ENCODE measurements around the gene CCL1.

GRCh38 chr17:34369571-34369970 is 6.5 kb upstream of the CCL1 start:
- TF ChIP-seq, protein P1, sequence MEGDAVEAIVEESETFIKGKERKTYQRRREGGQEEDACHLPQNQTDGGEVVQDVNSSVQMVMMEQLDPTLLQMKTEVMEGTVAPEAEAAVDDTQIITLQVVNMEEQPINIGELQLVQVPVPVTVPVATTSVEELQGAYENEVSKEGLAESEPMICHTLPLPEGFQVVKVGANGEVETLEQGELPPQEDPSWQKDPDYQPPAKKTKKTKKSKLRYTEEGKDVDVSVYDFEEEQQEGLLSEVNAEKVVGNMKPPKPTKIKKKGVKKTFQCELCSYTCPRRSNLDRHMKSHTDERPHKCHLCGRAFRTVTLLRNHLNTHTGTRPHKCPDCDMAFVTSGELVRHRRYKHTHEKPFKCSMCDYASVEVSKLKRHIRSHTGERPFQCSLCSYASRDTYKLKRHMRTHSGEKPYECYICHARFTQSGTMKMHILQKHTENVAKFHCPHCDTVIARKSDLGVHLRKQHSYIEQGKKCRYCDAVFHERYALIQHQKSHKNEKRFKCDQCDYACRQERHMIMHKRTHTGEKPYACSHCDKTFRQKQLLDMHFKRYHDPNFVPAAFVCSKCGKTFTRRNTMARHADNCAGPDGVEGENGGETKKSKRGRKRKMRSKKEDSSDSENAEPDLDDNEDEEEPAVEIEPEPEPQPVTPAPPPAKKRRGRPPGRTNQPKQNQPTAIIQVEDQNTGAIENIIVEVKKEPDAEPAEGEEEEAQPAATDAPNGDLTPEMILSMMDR (IDR thresholded peaks at IDR 0.05), result no peak
- TF ChIP-seq POLR2A (IDR thresholded peaks at IDR 0.05), result no peak

Data from prostate gland (tissue), 2 donors.